GM23338 (cell line): ENCODE measurements around the gene AVPR2. TPM values are rescaled to one million over a fixed set of nuclear protein-coding genes. Genes with fewer than 3 reads are reported as not detected.

ENCODE experiments used
- ATAC-seq: fragments of 200-7000 bp; cut with Tn5 transposase; 3 replicates; pipeline ENCODE4 v1.9.1; 2020
- DNase-seq: peaks from one replicate; pipeline ENCODE4 v3.0.0-alpha.2; 2015; ENCODE audit warnings: low spot score
- H2AFZ ChIP-seq: fragments of 200-600 bp; sonication (generic); 2 replicates; pipeline ENCODE4 v1.8.0; 2016; ENCODE audit warnings: antibody characterized with exemption, mild to moderate bottlenecking, moderate library complexity
- H3F3A ChIP-seq: fragments of 200-600 bp; sonication (generic); replicated peaks from 2 replicates; pipeline ENCODE4 v1.8.0; 2017; ENCODE audit warnings: antibody characterized with exemption, mixed run types, low read depth
- H3K27ac ChIP-seq: fragments of 200-600 bp; sonication (generic); 2 replicates; pipeline ENCODE4 v1.6.1; 2016; ENCODE audit warnings: low read depth
- H3K27me3 ChIP-seq: fragments of 200-600 bp; sonication (generic); 2 replicates; pipeline ENCODE4 v1.8.0; 2016; ENCODE audit warnings: mild to moderate bottlenecking, mixed run types, moderate library complexity; ENCODE audit not compliant: insufficient read depth
- H3K36me3 ChIP-seq: fragments of 200-600 bp; sonication (generic); 2 replicates; pipeline ENCODE4 v1.8.0; 2016; ENCODE audit warnings: mild to moderate bottlenecking; ENCODE audit not compliant: insufficient read depth
- H3K4me1 ChIP-seq: fragments of 200-600 bp; sonication (generic); 2 replicates; pipeline ENCODE4 v1.8.0; 2016; ENCODE audit warnings: mild to moderate bottlenecking, moderate library complexity; ENCODE audit not compliant: insufficient read depth
- H3K4me2 ChIP-seq: fragments of 200-600 bp; sonication (generic); 2 replicates; pipeline ENCODE4 v1.7.1; 2017; ENCODE audit warnings: mixed run types
- H3K4me3 ChIP-seq: fragments of 200-600 bp; sonication (generic); 2 replicates; pipeline ENCODE4 v1.6.1; 2016; ENCODE audit warnings: mixed run types
- H3K79me2 ChIP-seq: fragments of 200-600 bp; sonication (generic); replicated peaks from 2 replicates; pipeline ENCODE4 v1.8.0; 2017; ENCODE audit warnings: mild to moderate bottlenecking; ENCODE audit not compliant: insufficient read depth
- H3K9me2 ChIP-seq: fragments of 200-600 bp; sonication (generic); 2 replicates; pipeline ENCODE4 v1.8.0; 2017; ENCODE audit not compliant: insufficient read depth
- H4K20me1 ChIP-seq: fragments of 200-600 bp; sonication (generic); replicated peaks from 2 replicates; pipeline ENCODE4 v1.8.0; 2017; ENCODE audit warnings: mild to moderate bottlenecking; ENCODE audit not compliant: insufficient read depth
- H3K27ac Mint-ChIP-seq: 2 replicates; pipeline ENCODE4 v1.8.0; 2020; ENCODE audit warnings: inconsistent platforms, mild to moderate bottlenecking, moderate library complexity, mixed read lengths
- H3K27me3 Mint-ChIP-seq: 3 replicates; pipeline ENCODE4 v1.8.0; 2022; ENCODE audit warnings: low read depth, mild to moderate bottlenecking, moderate library complexity, mixed read lengths, inconsistent platforms; ENCODE audit not compliant: insufficient read depth, poor library complexity
- H3K36me3 Mint-ChIP-seq: 3 replicates; pipeline ENCODE4 v1.8.0; 2021; ENCODE audit warnings: low read depth, mild to moderate bottlenecking, inconsistent platforms, moderate library complexity, mixed read lengths
- H3K4me1 Mint-ChIP-seq: 3 replicates; pipeline ENCODE4 v1.8.0; 2020; ENCODE audit warnings: mild to moderate bottlenecking, inconsistent platforms, mixed read lengths
- H3K4me3 Mint-ChIP-seq: 3 replicates; pipeline ENCODE4 v1.8.0; 2021; ENCODE audit warnings: moderate library complexity, mild to moderate bottlenecking, inconsistent platforms, mixed read lengths
- H3K9me3 Mint-ChIP-seq: 3 replicates; pipeline ENCODE4 v1.8.0; 2020; ENCODE audit warnings: moderate library complexity, mild to moderate bottlenecking, inconsistent platforms, mixed read lengths
- EZH2phosphoT487 ChIP-seq: fragments of 200-600 bp; sonication (generic); IDR thresholded peaks from one replicate; pipeline ENCODE4 v1.8.1; 2018; ENCODE audit warnings: antibody characterized with exemption; ENCODE audit not compliant: unreplicated experiment
- NANOG ChIP-seq: IDR thresholded peaks from 2 replicates; pipeline ENCODE4 v1.6.1; 2016; ENCODE audit warnings: antibody characterized with exemption, borderline replicate concordance
- POLR2AphosphoS5 ChIP-seq: IDR thresholded peaks from 2 replicates; pipeline ENCODE4 v1.6.1; 2016; ENCODE audit warnings: antibody characterized with exemption, low read depth
- STAT1 ChIP-seq: IDR thresholded peaks from one replicate; pipeline ENCODE4 v1.6.1; 2016; ENCODE audit warnings: antibody characterized with exemption; ENCODE audit not compliant: unreplicated experiment
- ZNF114 ChIP-seq: fragments of 250-450 bp; sonication (Bioruptor Pico); IDR thresholded peaks from 2 replicates; pipeline ENCODE4 v1.5.0; 2020; ENCODE audit warnings: mild to moderate bottlenecking, moderate library complexity
- polyA plus RNA-seq: library from polyadenylated mRNA; unstranded; fragments of >200 nt; fragmentation: Nextera tagmentation; extraction: Ambion mirVana; gene quantifications from 2 replicates; pipeline ENCODE4 v1.2.1, GENCODE V29; 2016
- total RNA-seq: library from RNA; depleted of rRNA; stranded (reverse); fragments of >200 nt; shearing (Covaris generic); gene quantifications from 2 replicates; pipeline ENCODE4 v1.2.3, GENCODE V29; 2014
- TF ChIP-seq, protein P1 (sequence below): fragments of 250-450 bp; sonication (Bioruptor Pico); IDR thresholded peaks from 2 replicates; pipeline ENCODE4 v1.5.0; 2020; ENCODE audit warnings: mild to moderate bottlenecking, moderate library complexity
- TF ChIP-seq, protein P2 (sequence below), 2 experiments: fragments of 200-600 bp in 1 of 2; sonication (generic) in 1 of 2; conservative IDR thresholded peaks; 2 replicates each; pipeline versions ENCODE4 v1.5.1 to v1.6.1; 2016 to 2017; ENCODE audit warnings: antibody characterized with exemption in 2 of 2, low read depth in 2 of 2, mild to moderate bottlenecking in 2 of 2, moderate library complexity in 1 of 2
- TF ChIP-seq, protein P3 (sequence below): IDR thresholded peaks from one replicate; pipeline ENCODE4 v1.6.1; 2018; ENCODE audit warnings: antibody characterized with exemption; ENCODE audit not compliant: unreplicated experiment
- TF ChIP-seq, protein P4 (sequence below): IDR thresholded peaks from 2 replicates; pipeline ENCODE4 v1.6.1; 2016; ENCODE audit warnings: antibody characterized with exemption

AVPR2 gene
- total and polyA plus RNA-seq, 2 experiments from 2014 or later: not detected

DNA sequence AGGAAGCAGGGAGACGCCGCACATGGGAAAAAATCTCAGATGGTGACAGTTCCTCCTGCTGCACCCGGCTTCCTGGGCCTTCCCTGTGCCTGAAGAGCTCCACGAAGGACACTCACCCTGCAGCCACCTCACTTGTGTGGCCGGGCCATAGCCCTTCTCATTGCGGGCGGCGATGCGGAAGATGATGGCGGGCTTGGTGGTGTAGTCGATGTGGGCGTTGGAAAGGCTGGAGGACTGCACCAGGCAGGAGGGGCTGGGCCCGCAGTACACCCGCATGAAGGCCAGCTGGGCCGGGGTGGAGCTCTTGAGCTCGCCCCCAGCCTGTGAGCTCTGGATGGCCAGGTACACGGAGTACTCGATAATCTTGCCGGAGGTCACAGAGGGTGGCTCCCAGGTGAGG lies 45.7 kb downstream of the AVPR2 start:
- Histone ChIP-seq H4K20me1 (no peaks in the 10 kb centered on the region), H3K9me2 (no peaks in the 10 kb centered on the region), H3K4me3 (no peak overlapping the region), H3K36me3 (no peaks in the 10 kb centered on the region; the same call in 1 of the 2 replicates), H3K79me2 (no peaks in the 10 kb centered on the region), H3K27ac (no peak overlapping the region), H3F3A (no peaks in the 10 kb centered on the region), H3K4me2 (no peak overlapping the region), H3K27me3 (no peaks in the 10 kb centered on the region), H3K4me1 (no peaks in the 10 kb centered on the region; the same call in 1 of the 2 replicates), H2AFZ (no peak overlapping the region)
- TF ChIP-seq POLR2AphosphoS5 (no peak), NANOG (no peak), STAT1 (no peak)
- ATAC-seq (no peak), DNase-seq (no peak)
- Mint-ChIP-seq H3K4me1 (peaks cover 17% of the 10 kb centered on the region), H3K4me3 (no peak overlapping the region), H3K27ac (0 out of 2 replicates have a peak overlapping the region, but pooled peaks have one; percentile 31), H3K27me3 (peaks cover 2% of the 10 kb centered on the region), H3K9me3 (no peaks in the 10 kb centered on the region), H3K36me3 (peaks cover 54% of the 10 kb centered on the region)

DNA sequence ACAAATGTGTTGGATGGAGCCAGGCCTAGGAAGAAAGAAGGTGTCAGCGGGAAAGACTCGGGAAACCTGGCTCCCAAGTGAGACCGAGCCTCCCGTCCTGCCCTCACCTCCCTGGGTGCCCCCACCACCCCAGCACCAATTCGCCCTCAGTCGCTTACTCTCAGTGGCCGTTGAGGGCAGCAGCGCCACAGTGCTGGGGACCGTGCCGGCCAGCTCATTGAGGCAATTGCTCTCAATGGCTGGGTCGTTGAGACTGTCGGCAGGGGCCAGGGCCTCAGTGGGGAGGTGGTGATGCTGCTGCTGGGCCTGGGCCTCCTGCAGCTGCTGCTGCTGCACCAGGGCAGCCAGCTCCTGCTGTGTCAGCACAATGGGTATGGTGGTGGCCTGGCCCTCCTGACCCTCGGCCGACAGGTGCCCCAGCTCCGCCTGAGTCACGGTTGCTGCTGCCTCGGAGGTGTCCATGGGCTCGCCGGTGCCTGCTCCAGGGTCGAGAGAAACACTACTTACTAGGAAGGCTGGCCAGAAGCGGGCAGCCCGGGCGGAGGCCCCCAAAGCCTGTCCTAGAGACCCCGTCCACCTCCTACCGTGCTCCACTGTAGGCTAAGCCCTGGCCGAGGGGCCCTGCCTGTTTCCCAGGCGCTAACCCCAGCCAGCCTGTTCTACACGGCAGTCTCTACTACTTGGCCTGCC lies 47.4 kb downstream of the AVPR2 start:
- Histone ChIP-seq H3K79me2 (no peaks in the 10 kb centered on the region), H3K4me1 (no peaks in the 10 kb centered on the region; the same call in 1 of the 2 replicates), H2AFZ (no peak overlapping the region), H3K9me2 (no peaks in the 10 kb centered on the region), H3K4me2 (no peak overlapping the region), H3F3A (no peaks in the 10 kb centered on the region), H4K20me1 (no peaks in the 10 kb centered on the region), H3K27ac (no peak overlapping the region), H3K27me3 (no peaks in the 10 kb centered on the region), H3K36me3 (no peaks in the 10 kb centered on the region; the same call in 1 of the 2 replicates), H3K4me3 (no peak overlapping the region)
- Mint-ChIP-seq H3K36me3 (peaks cover 67% of the 10 kb centered on the region), H3K4me1 (peaks cover 17% of the 10 kb centered on the region), H3K9me3 (no peaks in the 10 kb centered on the region), H3K27me3 (peaks cover 2% of the 10 kb centered on the region), H3K27ac (no peak overlapping the region), H3K4me3 (no peak overlapping the region; the same call in 2 of the 3 replicates)
- DNase-seq: no peak
- no peak for ATAC-seq
- TF ChIP-seq, protein P1, sequence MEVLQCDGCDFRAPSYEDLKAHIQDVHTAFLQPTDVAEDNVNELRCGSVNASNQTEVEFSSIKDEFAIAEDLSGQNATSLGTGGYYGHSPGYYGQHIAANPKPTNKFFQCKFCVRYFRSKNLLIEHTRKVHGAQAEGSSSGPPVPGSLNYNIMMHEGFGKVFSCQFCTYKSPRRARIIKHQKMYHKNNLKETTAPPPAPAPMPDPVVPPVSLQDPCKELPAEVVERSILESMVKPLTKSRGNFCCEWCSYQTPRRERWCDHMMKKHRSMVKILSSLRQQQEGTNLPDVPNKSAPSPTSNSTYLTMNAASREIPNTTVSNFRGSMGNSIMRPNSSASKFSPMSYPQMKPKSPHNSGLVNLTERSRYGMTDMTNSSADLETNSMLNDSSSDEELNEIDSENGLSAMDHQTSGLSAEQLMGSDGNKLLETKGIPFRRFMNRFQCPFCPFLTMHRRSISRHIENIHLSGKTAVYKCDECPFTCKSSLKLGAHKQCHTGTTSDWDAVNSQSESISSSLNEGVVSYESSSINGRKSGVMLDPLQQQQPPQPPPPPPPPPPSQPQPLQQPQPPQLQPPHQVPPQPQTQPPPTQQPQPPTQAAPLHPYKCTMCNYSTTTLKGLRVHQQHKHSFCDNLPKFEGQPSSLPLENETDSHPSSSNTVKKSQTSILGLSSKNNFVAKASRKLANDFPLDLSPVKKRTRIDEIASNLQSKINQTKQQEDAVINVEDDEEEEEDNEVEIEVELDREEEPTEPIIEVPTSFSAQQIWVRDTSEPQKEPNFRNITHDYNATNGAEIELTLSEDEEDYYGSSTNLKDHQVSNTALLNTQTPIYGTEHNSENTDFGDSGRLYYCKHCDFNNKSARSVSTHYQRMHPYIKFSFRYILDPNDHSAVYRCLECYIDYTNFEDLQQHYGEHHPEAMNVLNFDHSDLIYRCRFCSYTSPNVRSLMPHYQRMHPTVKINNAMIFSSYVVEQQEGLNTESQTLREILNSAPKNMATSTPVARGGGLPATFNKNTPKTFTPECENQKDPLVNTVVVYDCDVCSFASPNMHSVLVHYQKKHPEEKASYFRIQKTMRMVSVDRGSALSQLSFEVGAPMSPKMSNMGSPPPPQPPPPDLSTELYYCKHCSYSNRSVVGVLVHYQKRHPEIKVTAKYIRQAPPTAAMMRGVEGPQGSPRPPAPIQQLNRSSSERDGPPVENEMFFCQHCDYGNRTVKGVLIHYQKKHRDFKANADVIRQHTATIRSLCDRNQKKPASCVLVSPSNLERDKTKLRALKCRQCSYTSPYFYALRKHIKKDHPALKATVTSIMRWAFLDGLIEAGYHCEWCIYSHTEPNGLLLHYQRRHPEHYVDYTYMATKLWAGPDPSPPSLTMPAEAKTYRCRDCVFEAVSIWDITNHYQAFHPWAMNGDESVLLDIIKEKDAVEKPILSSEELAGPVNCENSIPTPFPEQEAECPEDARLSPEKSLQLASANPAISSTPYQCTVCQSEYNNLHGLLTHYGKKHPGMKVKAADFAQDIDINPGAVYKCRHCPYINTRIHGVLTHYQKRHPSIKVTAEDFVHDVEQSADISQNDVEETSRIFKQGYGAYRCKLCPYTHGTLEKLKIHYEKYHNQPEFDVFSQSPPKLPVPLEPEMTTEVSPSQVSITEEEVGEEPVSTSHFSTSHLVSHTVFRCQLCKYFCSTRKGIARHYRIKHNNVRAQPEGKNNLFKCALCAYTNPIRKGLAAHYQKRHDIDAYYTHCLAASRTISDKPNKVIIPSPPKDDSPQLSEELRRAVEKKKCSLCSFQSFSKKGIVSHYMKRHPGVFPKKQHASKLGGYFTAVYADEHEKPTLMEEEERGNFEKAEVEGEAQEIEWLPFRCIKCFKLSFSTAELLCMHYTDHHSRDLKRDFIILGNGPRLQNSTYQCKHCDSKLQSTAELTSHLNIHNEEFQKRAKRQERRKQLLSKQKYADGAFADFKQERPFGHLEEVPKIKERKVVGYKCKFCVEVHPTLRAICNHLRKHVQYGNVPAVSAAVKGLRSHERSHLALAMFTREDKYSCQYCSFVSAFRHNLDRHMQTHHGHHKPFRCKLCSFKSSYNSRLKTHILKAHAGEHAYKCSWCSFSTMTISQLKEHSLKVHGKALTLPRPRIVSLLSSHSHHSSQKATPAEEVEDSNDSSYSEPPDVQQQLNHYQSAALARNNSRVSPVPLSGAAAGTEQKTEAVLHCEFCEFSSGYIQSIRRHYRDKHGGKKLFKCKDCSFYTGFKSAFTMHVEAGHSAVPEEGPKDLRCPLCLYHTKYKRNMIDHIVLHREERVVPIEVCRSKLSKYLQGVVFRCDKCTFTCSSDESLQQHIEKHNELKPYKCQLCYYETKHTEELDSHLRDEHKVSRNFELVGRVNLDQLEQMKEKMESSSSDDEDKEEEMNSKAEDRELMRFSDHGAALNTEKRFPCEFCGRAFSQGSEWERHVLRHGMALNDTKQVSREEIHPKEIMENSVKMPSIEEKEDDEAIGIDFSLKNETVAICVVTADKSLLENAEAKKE (CRISPR knock-in tag): no peak
- TF ChIP-seq, protein P2, sequence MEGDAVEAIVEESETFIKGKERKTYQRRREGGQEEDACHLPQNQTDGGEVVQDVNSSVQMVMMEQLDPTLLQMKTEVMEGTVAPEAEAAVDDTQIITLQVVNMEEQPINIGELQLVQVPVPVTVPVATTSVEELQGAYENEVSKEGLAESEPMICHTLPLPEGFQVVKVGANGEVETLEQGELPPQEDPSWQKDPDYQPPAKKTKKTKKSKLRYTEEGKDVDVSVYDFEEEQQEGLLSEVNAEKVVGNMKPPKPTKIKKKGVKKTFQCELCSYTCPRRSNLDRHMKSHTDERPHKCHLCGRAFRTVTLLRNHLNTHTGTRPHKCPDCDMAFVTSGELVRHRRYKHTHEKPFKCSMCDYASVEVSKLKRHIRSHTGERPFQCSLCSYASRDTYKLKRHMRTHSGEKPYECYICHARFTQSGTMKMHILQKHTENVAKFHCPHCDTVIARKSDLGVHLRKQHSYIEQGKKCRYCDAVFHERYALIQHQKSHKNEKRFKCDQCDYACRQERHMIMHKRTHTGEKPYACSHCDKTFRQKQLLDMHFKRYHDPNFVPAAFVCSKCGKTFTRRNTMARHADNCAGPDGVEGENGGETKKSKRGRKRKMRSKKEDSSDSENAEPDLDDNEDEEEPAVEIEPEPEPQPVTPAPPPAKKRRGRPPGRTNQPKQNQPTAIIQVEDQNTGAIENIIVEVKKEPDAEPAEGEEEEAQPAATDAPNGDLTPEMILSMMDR (conservative IDR thresholded peaks at IDR 0.05; ENCODE audit: low read depth in 2 of 2): no peak
- TF ChIP-seq, protein P3, sequence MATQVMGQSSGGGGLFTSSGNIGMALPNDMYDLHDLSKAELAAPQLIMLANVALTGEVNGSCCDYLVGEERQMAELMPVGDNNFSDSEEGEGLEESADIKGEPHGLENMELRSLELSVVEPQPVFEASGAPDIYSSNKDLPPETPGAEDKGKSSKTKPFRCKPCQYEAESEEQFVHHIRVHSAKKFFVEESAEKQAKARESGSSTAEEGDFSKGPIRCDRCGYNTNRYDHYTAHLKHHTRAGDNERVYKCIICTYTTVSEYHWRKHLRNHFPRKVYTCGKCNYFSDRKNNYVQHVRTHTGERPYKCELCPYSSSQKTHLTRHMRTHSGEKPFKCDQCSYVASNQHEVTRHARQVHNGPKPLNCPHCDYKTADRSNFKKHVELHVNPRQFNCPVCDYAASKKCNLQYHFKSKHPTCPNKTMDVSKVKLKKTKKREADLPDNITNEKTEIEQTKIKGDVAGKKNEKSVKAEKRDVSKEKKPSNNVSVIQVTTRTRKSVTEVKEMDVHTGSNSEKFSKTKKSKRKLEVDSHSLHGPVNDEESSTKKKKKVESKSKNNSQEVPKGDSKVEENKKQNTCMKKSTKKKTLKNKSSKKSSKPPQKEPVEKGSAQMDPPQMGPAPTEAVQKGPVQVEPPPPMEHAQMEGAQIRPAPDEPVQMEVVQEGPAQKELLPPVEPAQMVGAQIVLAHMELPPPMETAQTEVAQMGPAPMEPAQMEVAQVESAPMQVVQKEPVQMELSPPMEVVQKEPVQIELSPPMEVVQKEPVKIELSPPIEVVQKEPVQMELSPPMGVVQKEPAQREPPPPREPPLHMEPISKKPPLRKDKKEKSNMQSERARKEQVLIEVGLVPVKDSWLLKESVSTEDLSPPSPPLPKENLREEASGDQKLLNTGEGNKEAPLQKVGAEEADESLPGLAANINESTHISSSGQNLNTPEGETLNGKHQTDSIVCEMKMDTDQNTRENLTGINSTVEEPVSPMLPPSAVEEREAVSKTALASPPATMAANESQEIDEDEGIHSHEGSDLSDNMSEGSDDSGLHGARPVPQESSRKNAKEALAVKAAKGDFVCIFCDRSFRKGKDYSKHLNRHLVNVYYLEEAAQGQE: no peak
- TF ChIP-seq, protein P4, sequence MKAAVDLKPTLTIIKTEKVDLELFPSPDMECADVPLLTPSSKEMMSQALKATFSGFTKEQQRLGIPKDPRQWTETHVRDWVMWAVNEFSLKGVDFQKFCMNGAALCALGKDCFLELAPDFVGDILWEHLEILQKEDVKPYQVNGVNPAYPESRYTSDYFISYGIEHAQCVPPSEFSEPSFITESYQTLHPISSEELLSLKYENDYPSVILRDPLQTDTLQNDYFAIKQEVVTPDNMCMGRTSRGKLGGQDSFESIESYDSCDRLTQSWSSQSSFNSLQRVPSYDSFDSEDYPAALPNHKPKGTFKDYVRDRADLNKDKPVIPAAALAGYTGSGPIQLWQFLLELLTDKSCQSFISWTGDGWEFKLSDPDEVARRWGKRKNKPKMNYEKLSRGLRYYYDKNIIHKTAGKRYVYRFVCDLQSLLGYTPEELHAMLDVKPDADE: no peak
- TF ChIP-seq EZH2phosphoT487: no peak
- no peak for TF ChIP-seq ZNF114 (CRISPR knock-in tag)
